ENCODE data around the gene DNAJC5.

The DNAJC5 gene

GRCh38 chr20:63931735-63932134, 36.8 kb downstream of the DNAJC5 start:
- no peak overlapping the region for H3K4me3 ChIP-seq (ENCODE audit: low read depth, low read length)
- no peak for DNase-seq (ENCODE audit: low read depth)
- no peak for TF ChIP-seq CTCF (IDR thresholded peaks at IDR 0.05; ENCODE audit: low read depth, low read length, missing control alignments)

GRCh38 chr20:63932606-63933160, 37.8 kb downstream of the DNAJC5 start:
- DNase-seq (ENCODE audit: low read depth), result no peak
- H3K4me3 ChIP-seq (ENCODE audit: low read depth, low read length), result no peak overlapping the region
- TF ChIP-seq CTCF (IDR thresholded peaks at IDR 0.05; ENCODE audit: low read depth, low read length, missing control alignments), result no peak

- DNase-seq (ENCODE audit: low read depth), result no peak
- no peak for TF ChIP-seq CTCF (IDR thresholded peaks at IDR 0.05; ENCODE audit: low read depth, low read length, missing control alignments)
- no peak overlapping the region for H3K4me3 ChIP-seq (ENCODE audit: low read depth, low read length)
Observed at GRCh38 chr20:63933646-63934045, 38.7 kb downstream of the DNAJC5 start.

- DNase-seq (ENCODE audit: low read depth), result no peak
- H3K4me3 ChIP-seq (ENCODE audit: low read depth, low read length), result no peak overlapping the region
- TF ChIP-seq CTCF (IDR thresholded peaks at IDR 0.05; ENCODE audit: low read depth, low read length, missing control alignments), result peak; percentile 34
Observed at GRCh38 chr20:63934271-63935068, 39.5 kb downstream of the DNAJC5 start.

- no peak for TF ChIP-seq CTCF (IDR thresholded peaks at IDR 0.05; ENCODE audit: low read depth, low read length, missing control alignments)
- H3K4me3 ChIP-seq (ENCODE audit: low read depth, low read length), result no peak overlapping the region
- DNase-seq (ENCODE audit: low read depth), result no peak
Observed at GRCh38 chr20:63935447-63935846, 40.5 kb downstream of the DNAJC5 start.

GRCh38 chr20:63937596-63937995, 42.7 kb downstream of the DNAJC5 start:
- H3K4me3 ChIP-seq (ENCODE audit: low read depth, low read length), result no peak overlapping the region
- TF ChIP-seq CTCF (IDR thresholded peaks at IDR 0.05; ENCODE audit: low read depth, low read length, missing control alignments), result no peak
- no peak for DNase-seq (ENCODE audit: low read depth)
